NCI-H1092 treated with DMSO at 0.1 percent for 48 hours (cell line): ENCODE measurements around the gene ARMH4.

ENCODE experiments used
- DNase-seq: peaks from one replicate; lab custom pipeline; 2025; lab: John Stamatoyannopoulos, UW

The ARMH4 gene

DNA sequence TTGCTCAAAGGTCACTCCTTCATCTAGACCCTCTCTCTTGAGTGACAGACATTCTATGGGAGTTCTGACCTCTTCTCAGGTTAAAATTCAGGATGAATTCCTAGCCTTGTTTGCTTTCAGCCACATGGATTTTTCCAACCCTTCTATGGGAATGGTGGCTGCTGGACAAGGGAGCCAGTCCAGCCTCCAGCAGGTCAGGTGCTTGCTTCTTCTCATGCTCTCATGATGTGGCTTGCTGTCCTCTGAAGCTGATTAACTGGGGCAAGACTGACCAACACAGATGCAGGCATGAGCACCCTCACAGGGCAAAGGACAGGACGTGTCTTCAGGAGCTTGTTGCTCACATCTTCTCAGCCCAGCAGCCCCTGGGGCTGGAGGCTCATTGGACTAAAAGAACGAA, 188.9 kb downstream of the ARMH4 start:
- DNase-seq = no peak

- no peak for DNase-seq
Measured at GRCh38 chr14:57962325-57963035, 189.5 kb downstream of the ARMH4 start.

GRCh38 chr14:57961786-57962060, 190.3 kb downstream of the ARMH4 start:
- DNase-seq = no peak

- DNase-seq = no peak
Measured at GRCh38 chr14:57960946-57961785, 190.8 kb downstream of the ARMH4 start.

DNA sequence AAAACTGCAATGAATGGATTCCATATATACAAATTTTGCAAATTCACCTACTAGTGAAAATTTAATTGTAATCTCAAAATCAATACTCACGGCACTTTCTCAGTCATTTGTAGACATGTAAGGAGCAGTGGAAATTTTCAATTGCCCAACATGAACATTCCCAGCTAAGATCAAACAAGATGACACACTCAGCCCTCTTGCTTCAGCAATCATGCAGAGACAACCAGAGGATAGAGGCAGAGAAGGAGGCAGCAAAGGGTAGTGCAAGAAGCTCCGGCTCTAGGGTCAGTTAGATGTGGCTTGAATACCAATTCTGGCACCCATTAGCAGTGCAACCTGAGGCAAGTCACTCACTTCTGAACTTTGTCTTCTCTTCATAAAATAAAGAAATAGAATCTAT, 194.6 kb downstream of the ARMH4 start:
- DNase-seq = no peak
